Measurements from ENCODE around the gene SARNP. TPM values are rescaled to one million over a fixed set of nuclear protein-coding genes. Genes with fewer than 3 reads are reported as not detected.
"Not testable (repeated sequence)": the region's sequence is repeated elsewhere in the genome, so short reads cannot be mapped to it uniquely, and the experiment has no call there.

SARNP gene
- polyA plus RNA-seq, 3 donors from 2014 or later = 115 to 157 (median 132) TPM

DNA sequence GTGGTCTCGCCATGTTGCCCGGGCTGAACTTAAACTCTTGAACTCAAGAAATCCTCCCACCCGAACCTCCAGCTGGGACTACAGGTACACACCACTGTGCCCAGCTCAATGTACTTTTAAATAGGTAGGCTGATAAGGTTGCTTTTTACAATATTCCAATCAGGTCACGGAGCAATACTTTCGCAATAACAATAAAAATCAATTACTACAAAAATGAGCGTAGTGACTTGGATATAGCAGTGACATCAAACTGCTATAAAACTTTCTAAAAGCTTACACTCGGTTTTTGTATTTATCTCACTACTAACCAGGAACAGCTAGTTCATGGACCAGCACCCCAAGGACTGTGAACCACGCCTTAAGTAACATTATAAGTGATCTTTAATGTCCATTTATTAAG is 10.5 kb downstream of the SARNP start:
- peak overlapping the region in 1 of 6 donors; percentile 53 for H3K27ac Mint-ChIP-seq
- H3K27me3 Mint-ChIP-seq (ENCODE audit: low read depth in 3 of 3) = no peaks in the 10 kb centered on the region
- H3K4me1 Mint-ChIP-seq = peaks cover 15 to 42% of the 10 kb centered on the region in 2 donors
- H3K36me3 Mint-ChIP-seq = peaks cover 3 to 8% (median 4%) of the 10 kb centered on the region in 3 donors
- no peak overlapping the region for H3K4me3 Mint-ChIP-seq
- no peak for DNase-seq
- no peaks in the 10 kb centered on the region for H3K9me3 Mint-ChIP-seq

GRCh38 chr12:55797550-55797949 is 20.0 kb downstream of the SARNP start:
- H3K27me3 Mint-ChIP-seq (ENCODE audit: low read depth in 3 of 3) = no peaks in the 10 kb centered on the region
- DNase-seq = no peak
- peaks cover 0 to 41% (median 12%) of the 10 kb centered on the region in 3 donors for H3K36me3 Mint-ChIP-seq
- no peak overlapping the region for H3K27ac Mint-ChIP-seq
- no peaks in the 10 kb centered on the region for H3K9me3 Mint-ChIP-seq
- no peak overlapping the region for H3K4me3 Mint-ChIP-seq
- no peaks in the 10 kb centered on the region for H3K4me1 Mint-ChIP-seq

DNA sequence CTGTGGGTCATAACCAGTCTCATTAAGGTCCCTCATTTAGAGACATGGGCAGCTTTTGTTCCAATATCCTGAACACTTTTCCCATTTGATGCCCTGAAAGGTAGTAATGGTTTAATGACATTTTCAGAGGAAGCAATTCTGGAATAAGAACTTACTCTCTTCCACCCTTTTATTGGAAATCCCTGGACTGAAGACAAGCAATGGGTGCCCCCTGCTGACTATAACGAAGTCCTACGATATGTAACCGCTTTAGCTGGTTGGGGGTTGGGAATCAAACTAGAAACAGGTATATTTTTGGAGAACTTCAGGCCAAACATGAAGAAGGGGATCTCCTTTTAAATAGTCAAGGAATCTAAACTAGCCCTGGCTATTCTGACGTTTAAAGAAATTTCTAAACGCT is 20.5 kb downstream of the SARNP start:
- Mint-ChIP-seq H3K36me3 (peaks cover 0 to 41% (median 14%) of the 10 kb centered on the region in 3 donors), H3K9me3 (no peaks in the 10 kb centered on the region), H3K4me1 (no peaks in the 10 kb centered on the region), H3K4me3 (no peak overlapping the region), H3K27me3 (ENCODE audit: low read depth in 3 of 3) (no peaks in the 10 kb centered on the region), H3K27ac (no peak overlapping the region)
- DNase-seq = peak in 1 of 3 donors; percentile 14

- DNase-seq = no peak
- Mint-ChIP-seq H3K9me3 (no peaks in the 10 kb centered on the region), H3K4me3 (no peak overlapping the region), H3K4me1 (no peaks in the 10 kb centered on the region), H3K27me3 (ENCODE audit: low read depth in 3 of 3) (no peaks in the 10 kb centered on the region), H3K36me3 (peaks cover 0 to 40% (median 18%) of the 10 kb centered on the region in 3 donors), H3K27ac (no peak overlapping the region)
These were observed 21.6 kb downstream of the SARNP start for GRCh38 chr12:55795950-55796349.

DNA sequence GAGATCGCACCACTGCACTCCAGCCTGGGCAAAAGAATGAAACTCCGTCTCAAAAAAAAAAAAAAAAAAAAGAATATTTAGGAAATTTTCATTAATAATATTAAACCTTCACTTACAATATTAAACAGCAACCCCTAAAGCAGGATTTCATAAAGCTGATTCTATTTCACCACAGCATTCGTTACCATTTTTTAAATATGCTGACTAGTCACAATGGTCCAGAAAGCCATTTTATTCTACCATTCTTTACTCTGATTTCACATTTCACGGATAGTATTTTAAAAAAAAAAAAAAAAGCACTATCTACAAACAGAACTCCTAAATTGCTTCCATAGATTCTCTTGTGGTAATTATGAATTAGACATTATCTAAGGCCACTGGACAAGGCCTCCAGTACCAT is 27.6 kb downstream of the SARNP start:
- peaks cover 0 to 3% (median 0%) of the 10 kb centered on the region in 3 donors for H3K27me3 Mint-ChIP-seq (ENCODE audit: low read depth in 3 of 3)
- peaks cover 22 to 50% (median 38%) of the 10 kb centered on the region in 3 donors for H3K36me3 Mint-ChIP-seq
- no peak for DNase-seq
- H3K4me3 Mint-ChIP-seq = no peak overlapping the region
- H3K4me1 Mint-ChIP-seq = peaks cover 0 to 1% of the 10 kb centered on the region in 2 donors
- no peak overlapping the region for H3K27ac Mint-ChIP-seq
- no peaks in the 10 kb centered on the region for H3K9me3 Mint-ChIP-seq

DNA sequence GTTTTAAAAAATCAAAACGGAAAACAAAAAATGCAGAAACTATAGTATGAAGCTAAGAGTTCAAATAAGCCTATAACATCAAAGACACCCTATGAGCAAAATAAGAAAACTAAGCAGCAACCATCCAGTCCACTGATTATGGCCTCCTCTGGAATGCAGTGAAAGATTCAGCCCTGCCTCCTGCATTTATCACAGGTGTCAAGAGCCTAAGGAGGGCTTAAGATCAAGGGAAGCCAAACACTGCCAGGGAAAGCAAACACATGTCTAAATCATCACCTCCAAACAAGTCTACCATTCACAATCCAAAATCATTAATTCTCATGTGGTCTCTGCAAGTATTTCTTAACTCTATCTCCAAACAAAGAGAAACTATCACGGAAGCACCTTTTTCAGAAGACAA is 28.4 kb downstream of the SARNP start:
- Mint-ChIP-seq H3K36me3 (peaks cover 22 to 47% (median 35%) of the 10 kb centered on the region in 3 donors), H3K4me3 (no peak overlapping the region), H3K27ac (peak overlapping the region in 2 of 6 donors; percentile 67 to 70), H3K27me3 (ENCODE audit: low read depth in 3 of 3) (peaks cover 0 to 3% (median 0%) of the 10 kb centered on the region in 3 donors), H3K9me3 (no peaks in the 10 kb centered on the region), H3K4me1 (peaks cover 0 to 1% of the 10 kb centered on the region in 2 donors)
- no peak for DNase-seq

GRCh38 chr12:55788546-55788945 is 29.0 kb downstream of the SARNP start:
- DNase-seq = no peak
- H3K27me3 Mint-ChIP-seq (ENCODE audit: low read depth in 3 of 3) = peaks cover 0 to 3% (median 0%) of the 10 kb centered on the region in 3 donors
- H3K27ac Mint-ChIP-seq = peak overlapping the region in 1 of 6 donors; percentile 40
- H3K9me3 Mint-ChIP-seq = no peaks in the 10 kb centered on the region
- H3K4me3 Mint-ChIP-seq = no peak overlapping the region
- H3K4me1 Mint-ChIP-seq = peaks cover 0 to 1% of the 10 kb centered on the region in 2 donors
- H3K36me3 Mint-ChIP-seq = peaks cover 22 to 49% (median 31%) of the 10 kb centered on the region in 3 donors

GRCh38 chr12:55780685-55781084 is 36.8 kb downstream of the SARNP start:
- no peak overlapping the region for H3K4me3 Mint-ChIP-seq
- no peak for DNase-seq
- peak overlapping the region in 1 of 6 donors; percentile 34 for H3K27ac Mint-ChIP-seq
- no peaks in the 10 kb centered on the region for H3K9me3 Mint-ChIP-seq
- peaks cover 4 to 32% (median 8%) of the 10 kb centered on the region in 3 donors for H3K36me3 Mint-ChIP-seq
- H3K4me1 Mint-ChIP-seq = peaks cover 1 to 20% of the 10 kb centered on the region in 2 donors
- peaks cover 2 to 3% (median 2%) of the 10 kb centered on the region in 3 donors for H3K27me3 Mint-ChIP-seq (ENCODE audit: low read depth in 3 of 3)

GRCh38 chr12:55777856-55778255 is 39.7 kb downstream of the SARNP start:
- DNase-seq = no peak
- H3K36me3 Mint-ChIP-seq = peaks cover 4 to 24% (median 8%) of the 10 kb centered on the region in 3 donors
- no peaks in the 10 kb centered on the region for H3K9me3 Mint-ChIP-seq
- peak overlapping the region in 3 of 6 donors; percentile 11 to 34 (median 12) for H3K27ac Mint-ChIP-seq
- H3K4me1 Mint-ChIP-seq = peaks cover 6 to 20% of the 10 kb centered on the region in 2 donors
- H3K4me3 Mint-ChIP-seq = no peak overlapping the region
- peaks cover 2 to 5% (median 2%) of the 10 kb centered on the region in 3 donors for H3K27me3 Mint-ChIP-seq (ENCODE audit: low read depth in 3 of 3)

DNA sequence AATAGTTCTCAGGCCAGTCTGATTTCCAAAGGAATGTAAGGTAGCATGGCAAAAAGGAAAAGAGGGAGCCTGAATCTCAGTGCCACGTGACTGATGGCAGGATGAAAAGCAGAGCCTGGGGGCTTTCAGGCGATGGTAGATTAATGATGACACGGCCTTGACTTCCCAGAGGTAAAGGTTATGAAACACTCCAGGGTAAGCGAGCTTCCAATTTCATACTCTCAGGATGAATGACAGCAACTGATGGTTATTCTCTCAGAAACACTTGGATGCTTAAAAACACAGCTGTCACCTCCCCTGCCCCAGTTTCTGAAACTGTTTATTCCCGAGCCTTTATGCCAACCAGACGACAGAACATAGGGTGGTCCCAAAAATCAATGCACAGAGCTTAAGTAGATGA is 45.8 kb downstream of the SARNP start:
- H3K27me3 Mint-ChIP-seq (ENCODE audit: low read depth in 3 of 3) = peaks cover 0 to 1% (median 0%) of the 10 kb centered on the region in 3 donors
- H3K4me1 Mint-ChIP-seq = peaks cover 16 to 26% of the 10 kb centered on the region in 2 donors
- H3K36me3 Mint-ChIP-seq = peaks cover 4 to 21% (median 21%) of the 10 kb centered on the region in 3 donors
- no peak for DNase-seq
- no peaks in the 10 kb centered on the region for H3K9me3 Mint-ChIP-seq
- no peak overlapping the region for H3K4me3 Mint-ChIP-seq
- H3K27ac Mint-ChIP-seq = peak overlapping the region; percentile 7 to 82 (median 54)

DNA sequence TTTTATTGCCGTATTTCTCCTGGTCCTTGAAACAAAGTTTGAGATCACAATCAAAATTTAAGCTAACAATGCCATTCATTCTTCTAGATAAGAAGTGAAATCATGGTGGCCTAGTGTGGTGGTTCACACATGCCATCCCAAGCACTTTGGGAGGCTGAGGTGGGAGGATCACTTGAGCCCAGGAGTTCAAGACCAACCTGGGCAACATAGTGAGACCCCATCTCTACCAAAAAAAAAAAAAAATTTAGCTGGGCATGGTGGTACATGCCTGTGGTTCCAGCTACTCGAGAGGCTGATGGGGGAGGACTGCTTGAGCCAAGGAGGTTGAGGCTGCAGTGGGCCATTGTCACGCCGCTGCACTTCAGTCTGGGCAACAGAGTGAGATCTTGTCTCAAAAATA is 50.4 kb downstream of the SARNP start:
- Mint-ChIP-seq H3K9me3 (no peaks in the 10 kb centered on the region), H3K27ac (no peak overlapping the region), H3K36me3 (peaks cover 4 to 23% (median 16%) of the 10 kb centered on the region in 3 donors), H3K4me3 (no peak overlapping the region), H3K27me3 (ENCODE audit: low read depth in 3 of 3) (no peaks in the 10 kb centered on the region), H3K4me1 (peaks cover 15 to 18% of the 10 kb centered on the region in 2 donors)
- DNase-seq = no peak

DNA sequence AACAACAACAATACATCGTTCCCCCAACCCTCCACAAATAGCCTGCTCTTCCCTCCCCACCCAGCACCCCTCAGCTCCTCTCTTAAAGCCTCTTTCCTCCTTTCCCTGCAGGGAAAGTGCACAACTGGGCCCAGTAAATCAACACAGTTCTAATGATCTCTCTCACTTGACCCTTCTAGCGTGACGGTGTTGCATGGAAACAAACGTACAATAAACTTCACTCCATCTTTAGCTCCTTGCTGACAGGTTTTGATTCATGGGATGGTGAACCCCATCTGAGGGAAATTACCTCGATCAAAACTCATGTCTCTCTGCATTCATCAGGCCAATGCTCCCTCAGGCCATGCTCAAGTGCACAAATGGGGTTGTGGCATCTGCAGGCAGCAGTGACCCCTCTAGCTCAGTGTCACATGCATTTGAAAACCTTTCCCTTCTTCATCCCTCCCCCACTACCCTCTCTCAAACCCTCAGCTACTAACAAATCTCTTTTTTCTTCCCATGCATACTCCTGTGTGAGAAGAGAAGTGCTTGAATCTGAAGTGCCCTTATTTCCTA is 51.7 kb downstream of the SARNP start:
- Mint-ChIP-seq H3K4me1 (peaks cover 6 to 9% of the 10 kb centered on the region in 2 donors), H3K4me3 (no peak overlapping the region), H3K27me3 (ENCODE audit: low read depth in 3 of 3) (no peaks in the 10 kb centered on the region), H3K27ac (peak overlapping the region in 2 of 6 donors; percentile 8 to 28), H3K9me3 (no peaks in the 10 kb centered on the region), H3K36me3 (peaks cover 4 to 15% (median 13%) of the 10 kb centered on the region in 3 donors)
- no peak for DNase-seq

- Mint-ChIP-seq H3K4me3 (no peak overlapping the region), H3K27ac (no peak overlapping the region), H3K4me1 (peaks cover 0 to 9% of the 10 kb centered on the region in 2 donors), H3K36me3 (peaks cover 0 to 27% (median 12%) of the 10 kb centered on the region in 3 donors), H3K9me3 (no peaks in the 10 kb centered on the region), H3K27me3 (ENCODE audit: low read depth in 3 of 3) (no peaks in the 10 kb centered on the region)
- DNase-seq = no peak
These were observed 54.9 kb downstream of the SARNP start for GRCh38 chr12:55762646-55763045.

GRCh38 chr12:55760663-55761062 is 56.9 kb downstream of the SARNP start:
- H3K4me1 Mint-ChIP-seq = peaks cover 0 to 3% of the 10 kb centered on the region in 2 donors
- peaks cover 4 to 39% (median 17%) of the 10 kb centered on the region in 3 donors for H3K36me3 Mint-ChIP-seq
- no peak for DNase-seq
- no peaks in the 10 kb centered on the region for H3K9me3 Mint-ChIP-seq
- H3K4me3 Mint-ChIP-seq = no peak overlapping the region
- no peak overlapping the region for H3K27ac Mint-ChIP-seq
- H3K27me3 Mint-ChIP-seq (ENCODE audit: low read depth in 3 of 3) = no peaks in the 10 kb centered on the region

DNA sequence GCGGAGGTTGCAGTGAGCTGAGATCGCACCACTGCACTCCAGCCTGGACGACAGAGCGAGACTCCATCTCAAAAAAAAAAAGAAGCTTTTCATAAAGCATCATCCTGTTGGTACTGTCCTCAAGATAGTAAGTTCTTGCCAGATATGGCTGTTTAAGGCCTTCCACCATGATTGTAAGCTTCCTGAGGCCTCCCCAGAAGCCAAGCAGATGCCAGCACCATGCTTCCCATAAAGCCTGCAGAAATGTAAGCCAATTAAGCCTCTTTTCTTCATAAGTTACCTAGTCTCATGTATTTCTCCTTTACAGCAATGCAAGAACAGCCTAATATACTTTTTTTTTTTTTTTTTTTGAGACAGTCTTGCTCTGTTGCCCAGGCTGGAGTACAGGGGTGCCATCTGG is 58.9 kb downstream of the SARNP start:
- H3K27ac Mint-ChIP-seq; H3K9me3 Mint-ChIP-seq; H3K4me3 Mint-ChIP-seq; DNase-seq; H3K27me3 Mint-ChIP-seq (ENCODE audit: low read depth in 3 of 3); H3K4me1 Mint-ChIP-seq: not testable (repeated sequence)
- peaks cover 4 to 46% (median 15%) of the 10 kb centered on the region in 3 donors for H3K36me3 Mint-ChIP-seq
